Calu3 (cell line): ENCODE data around the gene PTPRZ1. TPM values are rescaled to one million over a fixed set of nuclear protein-coding genes. Genes with fewer than 3 reads are reported as not detected.

Experiments used
- BruUV-seq: library from RNA; stranded (reverse); fragments of 400-500 nt; replicated peaks from 2 replicates; lab custom pipeline; 2021; lab: Mats Ljungman, UMichigan
- CTCF ChIA-PET: fragments of 300-600 bp; sonication (Branson Sonifier 250); formaldehyde crosslinking; loops from one replicate; lab custom pipeline; 2022; ENCODE audit warnings: antibody characterized with exemption; lab: Charles Lee
- DNase-seq: peaks from one replicate; pipeline ENCODE4 v3.0.0; 2022
- H3K27ac Mint-ChIP-seq: one replicate; pipeline ENCODE4 v1.8.0; 2022; ENCODE audit warnings: mixed read lengths; ENCODE audit not compliant: unreplicated experiment
- H3K27me3 Mint-ChIP-seq: one replicate; pipeline ENCODE4 v1.8.0; 2022; ENCODE audit warnings: mixed read lengths; ENCODE audit not compliant: unreplicated experiment
- H3K36me3 Mint-ChIP-seq: one replicate; pipeline ENCODE4 v1.8.0; 2022; ENCODE audit warnings: mild to moderate bottlenecking, moderate library complexity, mixed read lengths; ENCODE audit not compliant: insufficient read depth, unreplicated experiment
- H3K4me1 Mint-ChIP-seq: one replicate; pipeline ENCODE4 v1.8.0; 2022; ENCODE audit warnings: mild to moderate bottlenecking, low read depth, mixed read lengths; ENCODE audit not compliant: unreplicated experiment
- H3K4me3 Mint-ChIP-seq: one replicate; pipeline ENCODE4 v1.8.0; 2022; ENCODE audit warnings: mild to moderate bottlenecking, low read depth, moderate library complexity, mixed read lengths; ENCODE audit not compliant: unreplicated experiment
- H3K9me3 Mint-ChIP-seq: one replicate; pipeline ENCODE4 v1.8.0; 2022; ENCODE audit warnings: low read depth, mixed read lengths; ENCODE audit not compliant: unreplicated experiment
- CTCF ChIP-seq: fragments of 200-600 bp; IDR thresholded peaks from one replicate; pipeline ENCODE4 v1.8.0; 2022; ENCODE audit warnings: antibody characterized with exemption; ENCODE audit not compliant: unreplicated experiment
- intact Hi-C: fragments of 100-400 bp; cut with micrococcal nuclease; formaldehyde crosslinking; loops from one replicate; pipeline ENCODE4 v1.10.0; 2022; ENCODE audit not compliant: unreplicated experiment
- total RNA-seq: library from RNA; stranded (reverse); gene quantifications from 2 replicates; pipeline ENCODE4 v1.2.3, GENCODE V29; 2022

PTPRZ1 gene
- total RNA-seq, 1 experiment from 2014 or later = 4.9 TPM

DNA sequence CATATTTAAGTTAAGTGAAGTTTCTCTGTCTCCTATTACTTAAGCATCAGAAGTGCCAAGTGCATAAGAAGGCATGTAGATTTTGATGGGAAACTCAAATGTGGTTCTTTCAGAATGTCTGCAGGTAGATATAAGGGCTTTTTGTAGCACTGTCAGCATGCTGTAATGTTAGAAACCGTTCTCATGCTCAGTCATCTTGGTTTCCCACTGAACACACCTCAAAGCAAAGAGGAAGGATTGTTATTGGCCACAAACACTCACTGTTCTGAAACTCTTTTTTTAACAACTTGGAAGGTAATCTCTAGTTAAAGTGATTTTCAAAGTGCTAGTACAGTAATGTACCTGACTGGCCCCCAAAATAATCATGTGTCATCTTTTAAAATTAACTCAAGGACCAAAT lies 145.1 kb downstream of the PTPRZ1 start:
- Mint-ChIP-seq H3K27me3 (no peaks in the 10 kb centered on the region), H3K4me1 (no peaks in the 10 kb centered on the region), H3K27ac (no peak overlapping the region), H3K4me3 (no peak overlapping the region), H3K9me3 (no peaks in the 10 kb centered on the region), H3K36me3 (no peaks in the 10 kb centered on the region)
- DNase-seq = no peak
- no TSS peak for BruUV-seq
- CTCF ChIA-PET = no interaction called here
- no peak for TF ChIP-seq CTCF
- intact Hi-C loops = loop anchor here (5.0 kb wide), 1 partner anchor 199 kb away; no protein-coding TSS in a partner anchor

DNA sequence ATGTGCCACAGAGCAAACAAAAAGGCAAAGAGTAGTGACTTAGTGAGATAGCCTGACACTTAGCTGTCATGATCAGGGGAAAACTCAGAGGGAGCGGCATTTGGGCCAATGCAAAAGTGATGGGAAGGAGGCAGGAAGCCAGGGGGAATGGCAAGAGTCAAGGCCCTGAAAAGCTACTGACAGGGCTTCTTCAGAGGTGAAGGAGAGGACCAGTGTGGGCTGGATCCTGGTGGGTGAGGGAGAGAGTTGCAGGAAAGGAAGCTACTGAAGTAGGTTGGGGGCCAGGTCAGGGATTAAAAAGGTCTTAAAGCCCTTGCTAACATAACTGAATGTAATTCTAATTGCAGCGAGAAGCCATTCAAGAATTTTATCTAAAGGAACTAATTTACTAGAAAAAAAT lies 154.1 kb downstream of the PTPRZ1 start:
- TF ChIP-seq CTCF = no peak
- H3K27ac Mint-ChIP-seq = no peak overlapping the region

DNA sequence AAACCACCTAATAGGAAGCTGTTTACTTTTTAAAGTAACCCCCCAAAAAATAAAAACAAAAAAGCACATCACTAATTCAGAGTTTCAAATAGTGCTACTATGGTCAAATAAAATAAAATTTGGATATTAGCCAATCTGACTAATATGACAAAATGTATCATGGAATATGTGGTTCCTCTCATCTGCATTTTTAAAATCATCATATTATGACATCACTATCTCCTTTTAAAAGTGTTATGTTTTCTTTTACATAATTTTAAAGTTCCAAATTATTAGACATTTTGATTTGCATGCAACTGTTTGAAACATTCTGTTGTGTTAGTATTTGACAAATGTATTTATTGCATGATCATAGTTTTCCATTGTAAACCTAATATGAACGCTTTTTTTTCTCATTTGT lies 160.7 kb downstream of the PTPRZ1 start:
- no peak overlapping the region for H3K4me3 Mint-ChIP-seq
- CTCF ChIA-PET = no interaction called here
- H3K4me1 Mint-ChIP-seq = peaks cover 4% of the 10 kb centered on the region
- BruUV-seq = no TSS peak
- intact Hi-C loops = no loop called here
- DNase-seq = no peak
- no peak for TF ChIP-seq CTCF
- H3K36me3 Mint-ChIP-seq = no peaks in the 10 kb centered on the region
- H3K27me3 Mint-ChIP-seq = no peaks in the 10 kb centered on the region
- H3K9me3 Mint-ChIP-seq = no peaks in the 10 kb centered on the region
- H3K27ac Mint-ChIP-seq = no peak overlapping the region

More for the DNA sequence above, 154.1 kb downstream of the PTPRZ1 start:
- DNase-seq = no peak
- no TSS peak for BruUV-seq
- H3K4me3 Mint-ChIP-seq = no peak overlapping the region
- H3K27me3 Mint-ChIP-seq = no peaks in the 10 kb centered on the region
- no peaks in the 10 kb centered on the region for H3K9me3 Mint-ChIP-seq
- CTCF ChIA-PET = no interaction called here
- H3K4me1 Mint-ChIP-seq = no peaks in the 10 kb centered on the region
- intact Hi-C loops = no loop called here
- no peaks in the 10 kb centered on the region for H3K36me3 Mint-ChIP-seq

GRCh38 chr7:122035876-122036275 lies 162.9 kb downstream of the PTPRZ1 start:
- Mint-ChIP-seq H3K36me3 (no peaks in the 10 kb centered on the region), H3K4me3 (no peak overlapping the region), H3K4me1 (peaks cover 25% of the 10 kb centered on the region), H3K9me3 (no peaks in the 10 kb centered on the region), H3K27ac (no peak overlapping the region), H3K27me3 (no peaks in the 10 kb centered on the region)
- BruUV-seq = no TSS peak
- intact Hi-C loops = no loop called here
- DNase-seq = no peak
- CTCF ChIA-PET = no interaction called here
- TF ChIP-seq CTCF = no peak
